Caki2 (cell line): ENCODE results near the gene ARFGAP2. TPM values are rescaled to one million over a fixed set of nuclear protein-coding genes. Genes with fewer than 3 reads are reported as not detected.
A peak's percentile ranks its signal among the peaks of the same experiment; 100 is the strongest.
"Not testable (repeated sequence)": the region's sequence is repeated elsewhere in the genome, so short reads cannot be mapped to it uniquely, and the experiment has no call there.

ENCODE experiments used
- DNase-seq: peaks from one replicate; pipeline ENCODE4 v3.0.0-alpha.2; 2015; ENCODE audit warnings: low read depth
- in situ Hi-C: cut with HindIII; loops from 2 replicates; pipeline ENCODE4 v1.10.0; 2016; ENCODE audit warnings: low sequenced_read_pairs, low pct_unique_long_range_greater_than_20kb, mixed read lengths
- total RNA-seq: library from RNA; depleted of rRNA; stranded (reverse); fragments of >200 nt; shearing (Covaris generic); gene quantifications from 2 replicates; pipeline ENCODE4 v1.2.3, GENCODE V29; 2014; ENCODE audit warnings: low replicate concordance; rRNA removed

Gene ARFGAP2
- total RNA-seq, 1 experiment from 2014 or later: 114 TPM

GRCh38 chr11:47132490-47132889, 44.2 kb downstream of the ARFGAP2 start:
- DNase-seq: no peak
- in situ Hi-C loops: no loop called here

GRCh38 chr11:47131136-47131535, 45.5 kb downstream of the ARFGAP2 start:
- no peak for DNase-seq
- in situ Hi-C loops: no loop called here

GRCh38 chr11:47130543-47130942, 46.1 kb downstream of the ARFGAP2 start:
- in situ Hi-C loops: no loop called here
- DNase-seq: no peak

- in situ Hi-C loops: no loop called here
- DNase-seq: no peak
Measured at GRCh38 chr11:47127213-47127612, 49.5 kb downstream of the ARFGAP2 start.

GRCh38 chr11:47125083-47125482, 51.6 kb downstream of the ARFGAP2 start:
- in situ Hi-C loops: no loop called here
- no peak for DNase-seq

- in situ Hi-C loops: no loop called here
- no peak for DNase-seq
Measured at GRCh38 chr11:47124675-47125074, 52.0 kb downstream of the ARFGAP2 start.

- no peak for DNase-seq
- in situ Hi-C loops: no loop called here
Measured at GRCh38 chr11:47123094-47123493, 53.6 kb downstream of the ARFGAP2 start.

- DNase-seq: no peak
- in situ Hi-C loops: no loop called here
Measured at GRCh38 chr11:47121731-47122130, 54.9 kb downstream of the ARFGAP2 start.

GRCh38 chr11:47121056-47121455, 55.6 kb downstream of the ARFGAP2 start:
- DNase-seq: no peak
- in situ Hi-C loops: no loop called here

GRCh38 chr11:47118958-47119688, 57.6 kb downstream of the ARFGAP2 start:
- peak; percentile 47 for DNase-seq
- in situ Hi-C loops: not testable (repeated sequence)

Other genes starting within 250 kb of the ARFGAP2 start
- gene CSTPP1, start 240.1 kb downstream of the ARFGAP2 start, total RNA-seq: 20.9 and 33.6 TPM in 2 replicates
- 31.9 and 35.9 TPM in 2 replicates for gene PACSIN3, start 9.6 kb upstream of the ARFGAP2 start, total RNA-seq
- 49.6 and 52.1 TPM in 2 replicates for gene DDB2, start 38.1 kb upstream of the ARFGAP2 start, total RNA-seq
- gene ACP2, start 71.9 kb upstream of the ARFGAP2 start, total RNA-seq: 2.8 and 12.3 TPM in 2 replicates
- gene NR1H3, start 81.1 kb upstream of the ARFGAP2 start, total RNA-seq: 2.2 and 14.0 TPM in 2 replicates
- 3.1 and 9.7 TPM in 2 replicates for gene MADD, start 93.3 kb upstream of the ARFGAP2 start, total RNA-seq
- gene MYBPC3, start 175.8 kb upstream of the ARFGAP2 start, total RNA-seq: not detected in 2 replicates
- gene SPI1, start 201.7 kb upstream of the ARFGAP2 start, total RNA-seq: not detected in 2 replicates
- gene SLC39A13, start 231.7 kb upstream of the ARFGAP2 start, total RNA-seq: 46.2 and 86.8 TPM in 2 replicates
- gene PSMC3, start 249.6 kb upstream of the ARFGAP2 start, total RNA-seq: 72.1 and 77.7 TPM in 2 replicates